ENCODE measurements around the gene CTF1.

- TF ChIP-seq ZNF274 (IDR thresholded peaks at IDR 0.05; ENCODE audit: low read depth, low read length), result no peak
- no peak for TF ChIP-seq YY1 (IDR thresholded peaks at IDR 0.05; ENCODE audit: insufficient read depth, insufficient read length)
- TF ChIP-seq SUZ12 (IDR thresholded peaks at IDR 0.05; ENCODE audit: extremely low read depth, insufficient read depth, insufficient read length), result no peak
Measured at GRCh38 chr16:30903596-30903995, 7.2 kb downstream of the CTF1 start.

Measured in NT2/D1 (cell line).